Progenitor cell of endocrine pancreas (in vitro differentiated cells): ENCODE data around the gene SPOCK2. TPM values are rescaled to one million over a fixed set of nuclear protein-coding genes. Genes with fewer than 3 reads are reported as not detected.

ENCODE experiments used
- DNase-seq: peaks from one replicate; pipeline ENCODE4 v3.0.0; 2021; ENCODE audit warnings: low spot score; ENCODE audit not compliant: unreplicated experiment
- H3K27ac Mint-ChIP-seq: 2 replicates; pipeline ENCODE4 v1.8.0; 2021; ENCODE audit warnings: mild to moderate bottlenecking, moderate library complexity, mixed read lengths
- H3K27me3 Mint-ChIP-seq: 2 replicates; pipeline ENCODE4 v1.8.0; 2021; ENCODE audit warnings: mixed read lengths
- H3K36me3 Mint-ChIP-seq: 2 replicates; pipeline ENCODE4 v1.8.0; 2022; ENCODE audit warnings: mixed read lengths; ENCODE audit not compliant: insufficient read depth
- H3K4me1 Mint-ChIP-seq: 2 replicates; pipeline ENCODE4 v1.8.0; 2021; ENCODE audit warnings: low read depth, mixed read lengths
- H3K4me3 Mint-ChIP-seq: 2 replicates; pipeline ENCODE4 v1.8.0; 2021; ENCODE audit warnings: low read depth, mild to moderate bottlenecking, moderate library complexity, mixed read lengths
- H3K9me3 Mint-ChIP-seq: 2 replicates; pipeline ENCODE4 v1.8.0; 2021; ENCODE audit warnings: low read depth, mixed read lengths
- total RNA-seq: library from RNA; stranded (reverse); gene quantifications from 2 replicates; pipeline ENCODE4 v1.2.1, GENCODE V29; 2021
- TF ChIP-seq, protein P1 (sequence below): fragments of 200-600 bp; sonication (generic); IDR thresholded peaks from one replicate; pipeline ENCODE4 v1.5.0; 2021; ENCODE audit warnings: antibody characterized with exemption, mild to moderate bottlenecking; ENCODE audit not compliant: unreplicated experiment

SPOCK2 gene
- total RNA-seq, 1 donor from 2014 or later = 47.7 TPM

GRCh38 chr10:72132854-72133253 lies 44.5 kb upstream of the SPOCK2 start:
- Mint-ChIP-seq H3K9me3 (no peaks in the 10 kb centered on the region), H3K4me3 (no peak overlapping the region), H3K27ac (no peak overlapping the region), H3K36me3 (peaks cover 16% of the 10 kb centered on the region), H3K4me1 (peaks cover 9% of the 10 kb centered on the region), H3K27me3 (no peaks in the 10 kb centered on the region)
- TF ChIP-seq, protein P1, sequence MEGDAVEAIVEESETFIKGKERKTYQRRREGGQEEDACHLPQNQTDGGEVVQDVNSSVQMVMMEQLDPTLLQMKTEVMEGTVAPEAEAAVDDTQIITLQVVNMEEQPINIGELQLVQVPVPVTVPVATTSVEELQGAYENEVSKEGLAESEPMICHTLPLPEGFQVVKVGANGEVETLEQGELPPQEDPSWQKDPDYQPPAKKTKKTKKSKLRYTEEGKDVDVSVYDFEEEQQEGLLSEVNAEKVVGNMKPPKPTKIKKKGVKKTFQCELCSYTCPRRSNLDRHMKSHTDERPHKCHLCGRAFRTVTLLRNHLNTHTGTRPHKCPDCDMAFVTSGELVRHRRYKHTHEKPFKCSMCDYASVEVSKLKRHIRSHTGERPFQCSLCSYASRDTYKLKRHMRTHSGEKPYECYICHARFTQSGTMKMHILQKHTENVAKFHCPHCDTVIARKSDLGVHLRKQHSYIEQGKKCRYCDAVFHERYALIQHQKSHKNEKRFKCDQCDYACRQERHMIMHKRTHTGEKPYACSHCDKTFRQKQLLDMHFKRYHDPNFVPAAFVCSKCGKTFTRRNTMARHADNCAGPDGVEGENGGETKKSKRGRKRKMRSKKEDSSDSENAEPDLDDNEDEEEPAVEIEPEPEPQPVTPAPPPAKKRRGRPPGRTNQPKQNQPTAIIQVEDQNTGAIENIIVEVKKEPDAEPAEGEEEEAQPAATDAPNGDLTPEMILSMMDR = no peak
- no peak for DNase-seq

DNA sequence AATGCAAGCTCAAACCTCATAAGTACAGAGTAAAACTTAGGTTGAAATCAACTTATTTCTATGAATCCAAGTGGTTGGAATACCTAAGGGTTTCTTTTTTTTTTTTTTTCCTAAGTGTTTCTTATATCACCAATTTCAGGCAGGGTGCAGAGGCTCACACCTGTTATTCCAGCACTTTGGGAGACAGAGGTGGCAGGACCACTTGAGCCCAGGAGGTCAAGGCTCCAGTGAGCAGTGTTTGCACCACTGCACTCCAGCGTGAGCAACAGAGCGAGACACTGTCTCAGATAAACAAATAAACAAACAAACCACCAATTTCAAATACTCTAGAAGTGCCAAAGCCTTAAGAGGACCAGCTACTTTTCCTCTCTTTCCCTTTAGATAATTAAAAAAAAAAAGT lies 39.2 kb upstream of the SPOCK2 start:
- peaks cover 6% of the 10 kb centered on the region for H3K36me3 Mint-ChIP-seq
- TF ChIP-seq, protein P1 = no peak
- H3K27ac Mint-ChIP-seq = no peak overlapping the region
- no peak for DNase-seq
- H3K4me1 Mint-ChIP-seq = peaks cover 8% of the 10 kb centered on the region
- H3K9me3 Mint-ChIP-seq = no peaks in the 10 kb centered on the region
- H3K4me3 Mint-ChIP-seq = no peak overlapping the region
- H3K27me3 Mint-ChIP-seq = no peaks in the 10 kb centered on the region

- no peak overlapping the region for H3K4me3 Mint-ChIP-seq
- no peaks in the 10 kb centered on the region for H3K27me3 Mint-ChIP-seq
- H3K4me1 Mint-ChIP-seq = peaks cover 8% of the 10 kb centered on the region
- DNase-seq = no peak
- H3K36me3 Mint-ChIP-seq = peaks cover 4% of the 10 kb centered on the region
- H3K9me3 Mint-ChIP-seq = no peaks in the 10 kb centered on the region
- peak overlapping the region; percentile 6 for H3K27ac Mint-ChIP-seq
- TF ChIP-seq, protein P1 = no peak
Measured at GRCh38 chr10:72126872-72127232, 38.5 kb upstream of the SPOCK2 start.

- Mint-ChIP-seq H3K4me3 (no peak overlapping the region), H3K27ac (peak overlapping the region; percentile 6), H3K27me3 (no peaks in the 10 kb centered on the region), H3K36me3 (peaks cover 7% of the 10 kb centered on the region), H3K9me3 (no peaks in the 10 kb centered on the region), H3K4me1 (peaks cover 8% of the 10 kb centered on the region)
- DNase-seq = no peak
- TF ChIP-seq, protein P1 = peak; percentile 22
Measured at GRCh38 chr10:72126184-72126871, 38.0 kb upstream of the SPOCK2 start.

- Mint-ChIP-seq H3K27me3 (no peaks in the 10 kb centered on the region), H3K9me3 (no peaks in the 10 kb centered on the region)
Measured at GRCh38 chr10:72124989-72125388, 36.6 kb upstream of the SPOCK2 start.

More at GRCh38 chr10:72124989-72125388, 36.6 kb upstream of the SPOCK2 start:
- H3K36me3 Mint-ChIP-seq = peaks cover 12% of the 10 kb centered on the region
- peaks cover 8% of the 10 kb centered on the region for H3K4me1 Mint-ChIP-seq
- H3K27ac Mint-ChIP-seq = no peak overlapping the region
- no peak overlapping the region for H3K4me3 Mint-ChIP-seq
- TF ChIP-seq, protein P1 = no peak
- DNase-seq = no peak
